Left renal pelvis (tissue), 4 donors: ENCODE results near the gene INSR. TPM values are rescaled to one million over a fixed set of nuclear protein-coding genes. Genes with fewer than 3 reads are reported as not detected.
"Not testable (repeated sequence)": the region's sequence is repeated elsewhere in the genome, so short reads cannot be mapped to it uniquely, and the experiment has no call there.

ENCODE experiments used
- DNase-seq, 4 donors: peaks; one replicate each; pipeline ENCODE4 v3.0.0-alpha.2; 2013; ENCODE audit warnings: low read depth in 4 of 4, low spot score in 3 of 4
- polyA plus RNA-seq, 4 donors: library from polyadenylated mRNA; unstranded; fragments of 120-200 nt; gene quantifications; one replicate each; pipeline ENCODE4 v1.2.1, GENCODE V29; 2013; ENCODE audit not compliant: insufficient read length in 4 of 4

The INSR gene
- polyA plus RNA-seq, 4 donors: 22.7 to 31.1 (median 25.8) TPM

GRCh38 chr19:7106711-7107657 is 187.2 kb downstream of the INSR start:
- no peak for DNase-seq

- no peak for DNase-seq
Measured at GRCh38 chr19:7104747-7105447, 189.3 kb downstream of the INSR start.

- DNase-seq: no peak
Measured at GRCh38 chr19:7101498-7102253, 192.5 kb downstream of the INSR start.

- no peak for DNase-seq
Measured at GRCh38 chr19:7099597-7099921, 194.7 kb downstream of the INSR start.

GRCh38 chr19:7098701-7099596 is 195.3 kb downstream of the INSR start:
- peak; percentile 84 to 90 (median 86) for DNase-seq

- no peak for DNase-seq
Measured at GRCh38 chr19:7098096-7098495, 196.1 kb downstream of the INSR start.

- DNase-seq: no peak
Measured at GRCh38 chr19:7088999-7089398, 205.2 kb downstream of the INSR start.

GRCh38 chr19:7083076-7083956 is 210.9 kb downstream of the INSR start:
- no peak for DNase-seq

GRCh38 chr19:7078008-7078407 is 216.2 kb downstream of the INSR start:
- DNase-seq: no peak

- DNase-seq: no peak
Measured at GRCh38 chr19:7076151-7076550, 218.1 kb downstream of the INSR start.

- DNase-seq: no peak
Measured at GRCh38 chr19:7074705-7075282, 219.4 kb downstream of the INSR start.

GRCh38 chr19:7072541-7072940 is 221.7 kb downstream of the INSR start:
- DNase-seq: no peak

- DNase-seq: no peak
Measured at GRCh38 chr19:7069904-7070226, 224.3 kb downstream of the INSR start.

- DNase-seq: peak; percentile 90 to 93 (median 92)
Measured at GRCh38 chr19:7069042-7069903, 224.9 kb downstream of the INSR start, which contains the start of gene ZNF557. TSS of gene ZNF557 (plus strand) at chr19:7069703. CDS start at chr19:7075075, 5,372 bp downstream.

GRCh38 chr19:7068599-7068998 is 225.6 kb downstream of the INSR start:
- no peak for DNase-seq

- DNase-seq: no peak
Measured at GRCh38 chr19:7067716-7068115, 226.5 kb downstream of the INSR start.

GRCh38 chr19:7067122-7067521 is 227.1 kb downstream of the INSR start:
- DNase-seq: not testable (repeated sequence)
